Measurements from ENCODE around the gene SLAMF9.

- no peak for TF ChIP-seq CTCF (IDR thresholded peaks at IDR 0.05)
- no peak for TF ChIP-seq CHD2 (IDR thresholded peaks at IDR 0.05; ENCODE audit: low read length, partially characterized antibody)
- no peak for TF ChIP-seq POLR2A (IDR thresholded peaks at IDR 0.05; ENCODE audit: low read length)
These were observed 8.1 kb upstream of the SLAMF9 start for GRCh38 chr1:159962176-159962575.

Measured in A549 (cell line).